HG03432 (cell line): ENCODE measurements around the gene ZNF117.
A peak's percentile ranks its signal among the peaks of the same experiment; 100 is the strongest.
"Not testable (repeated sequence)": the region's sequence is repeated elsewhere in the genome, so short reads cannot be mapped to it uniquely, and the experiment has no call there.

ENCODE experiments used
- ATAC-seq: cut with Tn5 transposase; IDR thresholded peaks from one replicate; pipeline ENCODE4 v1.9.1; 2021; ENCODE audit warnings: mild to moderate bottlenecking, moderate library complexity; ENCODE audit not compliant: unreplicated experiment

Gene ZNF117

GRCh38 chr7:64990936-64991335 lies at the start of gene ZNF117:
TSS of gene ZNF117 (minus strand) at chr7:64991036.
- no peak for ATAC-seq

DNA sequence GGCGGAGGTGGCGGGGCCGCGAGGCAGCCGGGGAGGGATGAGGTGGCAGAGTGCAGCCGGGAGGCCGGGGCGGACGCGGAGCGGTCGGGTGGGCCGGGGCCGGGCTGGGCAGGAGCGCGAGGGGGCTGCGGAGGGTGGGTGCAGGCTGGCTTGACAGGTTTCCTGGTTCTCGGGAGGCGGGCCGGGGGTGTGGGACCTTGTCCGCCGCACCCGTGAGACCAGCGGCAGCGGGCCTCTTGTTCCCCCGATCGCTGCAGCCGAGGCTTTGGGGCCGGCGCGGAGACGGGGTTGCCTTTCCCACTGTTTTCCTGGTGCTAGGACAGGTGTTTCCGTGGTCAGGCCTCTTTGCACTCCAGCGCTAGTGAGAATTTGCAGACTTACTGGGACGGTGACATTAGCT lies 47.9 kb upstream of the ZNF117 start:
- ATAC-seq, result peak; percentile 24

- peak; percentile 84 for ATAC-seq
Observed at GRCh38 chr7:65037740-65038688, 47.2 kb upstream of the ZNF117 start.

- ATAC-seq, result not testable (repeated sequence)
Observed at GRCh38 chr7:65036526-65036925, 45.7 kb upstream of the ZNF117 start.

DNA sequence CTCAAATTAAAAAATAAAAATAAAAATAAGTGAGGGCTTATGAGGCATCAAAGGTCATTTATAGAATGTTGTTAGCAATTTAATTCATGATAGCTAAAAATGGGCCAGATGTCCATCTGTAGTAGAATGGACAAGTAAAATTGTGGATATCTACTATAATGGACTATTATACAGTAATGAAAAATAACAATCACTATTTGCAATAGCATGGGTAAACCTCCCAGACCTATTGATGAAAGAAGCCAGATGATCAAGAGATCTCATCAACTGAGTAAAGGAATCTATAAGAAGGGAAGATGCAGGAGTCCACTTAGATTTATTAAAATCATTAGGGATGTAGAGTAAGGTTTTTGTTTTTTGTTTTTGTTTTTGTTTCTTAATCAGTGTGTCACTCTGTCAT lies 44.6 kb upstream of the ZNF117 start:
- ATAC-seq, result not testable (repeated sequence)

- not testable (repeated sequence) for ATAC-seq
Observed at GRCh38 chr7:65034120-65034782, 43.4 kb upstream of the ZNF117 start.

- ATAC-seq, result not testable (repeated sequence)
Observed at GRCh38 chr7:65033391-65033790, 42.6 kb upstream of the ZNF117 start.

DNA sequence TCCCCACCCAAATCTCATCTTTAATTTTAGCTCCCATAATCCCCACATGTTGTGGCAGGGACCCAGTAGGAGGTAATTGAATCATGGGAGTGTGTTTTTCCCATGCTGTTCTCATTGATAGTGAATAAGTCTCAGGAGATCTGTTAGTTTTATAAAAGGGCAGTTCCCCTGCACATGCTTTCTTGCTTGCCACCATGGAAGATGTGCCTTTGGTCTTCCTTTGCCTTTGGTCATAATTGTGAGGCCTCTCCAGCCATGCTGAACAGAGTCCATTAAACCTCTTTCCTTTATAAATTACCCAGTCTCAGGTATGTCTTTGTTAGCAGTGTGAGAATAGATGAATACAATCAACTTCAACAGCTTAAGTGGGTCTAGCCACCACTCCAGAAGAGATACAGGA lies 34.2 kb upstream of the ZNF117 start:
- ATAC-seq, result not testable (repeated sequence)

GRCh38 chr7:65020978-65021377 lies 30.1 kb upstream of the ZNF117 start:
- ATAC-seq, result not testable (repeated sequence)

DNA sequence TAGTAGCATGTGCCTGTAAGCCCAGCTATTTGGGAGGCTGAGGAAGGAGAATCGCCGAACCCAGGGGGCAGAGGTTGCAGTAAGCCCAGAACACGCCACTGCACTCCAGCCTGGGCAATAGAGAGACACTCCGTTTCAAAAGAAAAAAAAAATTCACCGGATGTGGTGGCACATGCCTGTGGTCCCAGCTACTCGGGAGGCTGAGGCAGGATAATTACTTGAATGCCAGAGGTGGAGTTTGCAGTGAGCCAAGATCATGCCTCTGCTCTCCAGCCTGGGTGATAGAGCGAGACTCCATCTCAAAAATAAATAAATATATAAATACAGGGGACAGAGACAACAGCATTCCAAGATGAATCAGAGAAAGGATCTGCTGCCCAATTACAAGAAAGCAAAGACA lies 19.0 kb upstream of the ZNF117 start:
- ATAC-seq, result not testable (repeated sequence)

GRCh38 chr7:65009394-65009793 lies 18.6 kb upstream of the ZNF117 start:
- ATAC-seq, result not testable (repeated sequence)

GRCh38 chr7:65007036-65007435 lies 16.2 kb upstream of the ZNF117 start:
- ATAC-seq, result not testable (repeated sequence)

- ATAC-seq, result peak; percentile 100
Observed at GRCh38 chr7:65006094-65006992, 15.5 kb upstream of the ZNF117 start, which contains the start of gene ERV3-1. TSS of gene ERV3-1 (minus strand) at chr7:65006687. CDS start at chr7:64993026, 13,661 bp downstream.

DNA sequence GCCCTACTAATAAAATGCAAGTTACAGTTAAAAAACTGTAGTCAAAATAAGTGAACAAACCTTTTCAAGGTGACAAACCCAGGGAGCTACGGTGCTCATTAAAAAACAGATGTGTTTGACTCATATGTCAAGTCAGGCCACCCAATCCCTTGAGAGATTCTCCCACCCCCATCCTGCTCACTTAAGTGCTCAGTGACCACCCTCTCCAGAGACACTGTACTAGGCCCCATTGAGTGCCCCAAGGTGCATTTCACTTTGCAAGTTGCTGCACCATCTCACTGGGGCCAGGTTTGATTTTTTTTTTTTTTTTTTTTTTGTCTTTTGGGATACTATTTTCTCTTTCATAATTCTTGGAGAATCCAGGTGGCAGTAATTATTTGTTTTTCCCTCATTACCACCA lies 13.7 kb upstream of the ZNF117 start:
- no peak for ATAC-seq

DNA sequence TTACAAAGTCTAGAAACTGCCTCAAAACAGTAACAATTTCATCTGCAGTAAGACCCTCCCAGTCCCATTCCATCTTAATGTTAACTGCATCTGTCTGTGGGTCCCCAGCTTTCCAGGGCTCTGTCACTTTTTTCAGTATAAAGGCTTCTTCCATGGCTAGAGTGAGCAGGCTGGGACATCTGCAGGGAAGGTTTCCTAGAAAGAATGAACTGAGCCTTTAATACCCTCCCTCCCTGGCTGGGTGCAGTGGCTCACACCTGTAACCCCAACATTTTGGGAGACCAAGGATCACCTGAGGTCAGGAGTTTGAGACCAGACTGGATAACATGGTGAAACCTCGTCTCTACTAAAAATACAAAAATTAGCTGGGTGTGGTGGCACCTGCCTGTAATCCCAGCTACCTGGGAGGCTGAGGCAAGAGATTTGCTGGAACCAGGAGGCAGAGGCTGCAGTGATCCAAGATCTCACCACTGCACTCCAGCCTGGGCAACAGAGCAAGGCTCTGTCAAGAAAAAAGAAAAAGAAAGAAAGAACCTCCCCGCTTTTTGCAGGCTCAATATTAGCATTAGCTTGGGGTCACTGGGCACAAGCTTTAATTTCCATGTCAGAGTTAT lies 12.2 kb upstream of the ZNF117 start:
- no peak for ATAC-seq

DNA sequence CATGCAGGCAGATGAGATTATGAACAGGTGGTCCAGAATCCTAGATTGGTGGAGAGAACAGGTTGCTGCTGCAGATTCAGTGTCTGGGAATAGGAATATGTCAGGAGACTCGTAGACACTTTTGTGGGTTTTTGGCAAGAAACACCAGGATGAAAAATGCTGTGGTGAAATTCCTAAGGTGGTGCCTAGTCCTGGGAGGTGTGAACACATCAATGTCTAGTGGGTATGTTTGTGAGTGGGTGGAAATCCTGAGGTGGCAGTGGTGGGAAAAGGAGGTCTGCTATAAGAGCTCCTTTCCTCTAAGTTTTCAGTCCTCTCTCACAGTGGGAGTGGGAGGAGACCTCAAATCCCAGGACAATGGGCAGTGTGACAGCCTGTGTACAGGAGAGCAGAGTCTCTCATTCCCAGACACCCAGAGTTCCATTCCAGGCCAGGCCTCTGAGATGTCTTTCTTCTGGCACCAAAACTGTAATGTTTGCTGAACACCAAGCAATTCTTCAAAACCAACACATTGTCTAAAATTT lies 10.5 kb upstream of the ZNF117 start:
- no peak for ATAC-seq

- peak; percentile 85 for ATAC-seq
Observed at GRCh38 chr7:64999165-65000004, 8.5 kb upstream of the ZNF117 start.

- ATAC-seq, result no peak
Observed at GRCh38 chr7:64998865-64999164, 8.0 kb upstream of the ZNF117 start.

GRCh38 chr7:64997927-64998391 lies 7.1 kb upstream of the ZNF117 start:
- no peak for ATAC-seq
